ENCODE measurements around the gene GPR25. TPM values are rescaled to one million over a fixed set of nuclear protein-coding genes. Genes with fewer than 3 reads are reported as not detected.

The GPR25 gene
- total RNA-seq, 1 experiment from 2014 or later, result not detected

GRCh38 chr1:200873671-200874397 lies 1.1 kb downstream of the GPR25 start:
- H3K9me3 Mint-ChIP-seq (ENCODE audit: low read depth, unreplicated experiment), result no peaks in the 10 kb centered on the region
- no peak overlapping the region for H3K4me3 Mint-ChIP-seq (ENCODE audit: low read depth, unreplicated experiment)
- CTCF ChIA-PET, result no interaction called here
- no peaks in the 10 kb centered on the region for H3K36me3 Mint-ChIP-seq (ENCODE audit: insufficient read depth, unreplicated experiment)
- BruUV-seq (replicated peaks), result no TSS peak
- no peaks in the 10 kb centered on the region for H3K4me1 Mint-ChIP-seq (ENCODE audit: low read depth, unreplicated experiment)
- no peak for DNase-seq
- peaks cover 11% of the 10 kb centered on the region for H3K27me3 Mint-ChIP-seq (ENCODE audit: unreplicated experiment)
- H3K27ac Mint-ChIP-seq (ENCODE audit: unreplicated experiment), result no peak overlapping the region
- no peak for TF ChIP-seq CTCF (IDR thresholded peaks at IDR 0.05; ENCODE audit: unreplicated experiment)
- intact Hi-C loops (cut with micrococcal nuclease; ENCODE audit: unreplicated experiment), result no loop called here

GRCh38 chr1:200874694-200875093 lies 1.9 kb downstream of the GPR25 start:
- intact Hi-C loops (cut with micrococcal nuclease; ENCODE audit: unreplicated experiment), result no loop called here
- no peaks in the 10 kb centered on the region for H3K36me3 Mint-ChIP-seq (ENCODE audit: insufficient read depth, unreplicated experiment)
- CTCF ChIA-PET, result no interaction called here
- no TSS peak for BruUV-seq (replicated peaks)
- no peak for DNase-seq
- no peak overlapping the region for H3K27ac Mint-ChIP-seq (ENCODE audit: unreplicated experiment)
- H3K9me3 Mint-ChIP-seq (ENCODE audit: low read depth, unreplicated experiment), result no peaks in the 10 kb centered on the region
- H3K4me1 Mint-ChIP-seq (ENCODE audit: low read depth, unreplicated experiment), result no peaks in the 10 kb centered on the region
- TF ChIP-seq CTCF (IDR thresholded peaks at IDR 0.05; ENCODE audit: unreplicated experiment), result no peak
- no peak overlapping the region for H3K4me3 Mint-ChIP-seq (ENCODE audit: low read depth, unreplicated experiment)
- H3K27me3 Mint-ChIP-seq (ENCODE audit: unreplicated experiment), result peaks cover 11% of the 10 kb centered on the region

DNA sequence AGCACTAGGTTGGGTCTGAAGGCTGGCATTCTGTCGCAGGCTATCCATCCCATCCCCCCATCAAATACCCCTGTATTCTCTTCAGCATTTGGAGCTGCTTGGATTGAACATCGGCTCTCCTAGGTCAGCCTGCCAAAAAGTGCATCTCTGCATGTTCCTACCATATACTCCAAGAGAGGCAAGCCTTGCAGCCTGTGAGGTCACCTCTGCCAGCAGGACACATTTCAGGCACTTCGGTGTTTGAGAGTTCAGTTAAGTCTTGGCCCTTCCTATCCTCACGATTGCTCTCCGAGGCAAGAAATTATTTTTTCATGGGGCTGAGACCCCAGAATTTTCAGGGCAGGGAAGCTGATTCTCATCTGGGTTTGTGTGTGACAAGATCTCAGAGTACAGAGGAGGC lies 2.6 kb downstream of the GPR25 start:
- no peak for TF ChIP-seq CTCF (IDR thresholded peaks at IDR 0.05; ENCODE audit: unreplicated experiment)
- no TSS peak for BruUV-seq (replicated peaks)
- Mint-ChIP-seq H3K4me1 (ENCODE audit: low read depth, unreplicated experiment) (no peaks in the 10 kb centered on the region), H3K4me3 (ENCODE audit: low read depth, unreplicated experiment) (no peak overlapping the region), H3K36me3 (ENCODE audit: insufficient read depth, unreplicated experiment) (no peaks in the 10 kb centered on the region), H3K27ac (ENCODE audit: unreplicated experiment) (no peak overlapping the region), H3K9me3 (ENCODE audit: low read depth, unreplicated experiment) (no peaks in the 10 kb centered on the region), H3K27me3 (ENCODE audit: unreplicated experiment) (peaks cover 11% of the 10 kb centered on the region)
- CTCF ChIA-PET, result no interaction called here
- intact Hi-C loops (cut with micrococcal nuclease; ENCODE audit: unreplicated experiment), result no loop called here
- no peak for DNase-seq

GRCh38 chr1:200877010-200877409 lies 4.2 kb downstream of the GPR25 start:
- Mint-ChIP-seq H3K36me3 (ENCODE audit: insufficient read depth, unreplicated experiment) (no peaks in the 10 kb centered on the region), H3K27me3 (ENCODE audit: unreplicated experiment) (peaks cover 11% of the 10 kb centered on the region), H3K4me3 (ENCODE audit: low read depth, unreplicated experiment) (no peak overlapping the region), H3K27ac (ENCODE audit: unreplicated experiment) (no peak overlapping the region), H3K9me3 (ENCODE audit: low read depth, unreplicated experiment) (no peaks in the 10 kb centered on the region), H3K4me1 (ENCODE audit: low read depth, unreplicated experiment) (no peaks in the 10 kb centered on the region)
- no peak for DNase-seq
- TF ChIP-seq CTCF (IDR thresholded peaks at IDR 0.05; ENCODE audit: unreplicated experiment), result no peak
- no TSS peak for BruUV-seq (replicated peaks)
- intact Hi-C loops (cut with micrococcal nuclease; ENCODE audit: unreplicated experiment), result no loop called here
- CTCF ChIA-PET, result interaction anchor here (0.7 to 1.5 kb wide), 2 partner anchors 255 to 1757 kb away, joined by 3 to 4 read pairs; no protein-coding TSS in a partner anchor

Measured in Calu3 (cell line).